Stimulated activated naive CD8-positive, alpha-beta T cell treated with anti-CD3 and anti-CD28 coated beads, Interleukin-15, amount 100 ng/mL, for 72 hours (primary cell): Measurements from ENCODE around the gene SPEM1.

Experiments
- ATAC-seq: fragments of 150-1000 bp; cut with Tn5 transposase; 2 replicates; pipeline ENCODE4 v1.10.0; 2021; ENCODE audit warnings: mild to moderate bottlenecking, moderate library complexity
- DNase-seq, 2 donors: peaks; one replicate each; pipeline ENCODE4 v3.0.0; 2021 to 2022
- H3K27ac Mint-ChIP-seq, 2 donors: one replicate each; pipeline ENCODE4 v1.8.0; 2022; ENCODE audit warnings: mild to moderate bottlenecking in 2 of 2, mixed read lengths in 2 of 2, moderate library complexity in 2 of 2
- H3K27me3 Mint-ChIP-seq: one replicate; pipeline ENCODE4 v1.8.0; 2022; ENCODE audit warnings: mixed read lengths
- H3K4me1 Mint-ChIP-seq: one replicate; pipeline ENCODE4 v1.8.0; 2022; ENCODE audit warnings: mild to moderate bottlenecking, mixed read lengths
- H3K4me3 Mint-ChIP-seq, 2 donors: one replicate each; pipeline ENCODE4 v1.8.0; 2022; ENCODE audit warnings: mild to moderate bottlenecking in 2 of 2, mixed read lengths in 2 of 2, moderate library complexity in 1 of 2
- H3K9me3 Mint-ChIP-seq, 2 donors: one replicate each; pipeline ENCODE4 v1.8.0; 2022; ENCODE audit warnings: mixed read lengths in 2 of 2

The SPEM1 gene

GRCh38 chr17:7407485-7408251, 12.5 kb upstream of the SPEM1 start, which contains the start of gene NLGN2:
Gene NLGN2 (plus strand): TSS chr17:7407845. CDS start chr17:7408256, 411 bp downstream.
- Mint-ChIP-seq H3K9me3 (no peaks in the 10 kb centered on the region), H3K27ac (peak within 1 kb of the TSS in 1 of 2 donors; percentile 37), H3K27me3 (peaks cover 10% of the 10 kb centered on the region), H3K4me3 (peak within 1 kb of the TSS; percentile 63 to 69), H3K4me1 (peaks cover 33% of the 10 kb centered on the region)
- no peak for ATAC-seq
- no peak for DNase-seq

GRCh38 chr17:7408252-7408727, 11.8 kb upstream of the SPEM1 start:
- peak; percentile 25 to 31 for DNase-seq
- Mint-ChIP-seq H3K27me3 (peaks cover 10% of the 10 kb centered on the region), H3K9me3 (no peaks in the 10 kb centered on the region), H3K4me1 (peaks cover 26% of the 10 kb centered on the region), H3K27ac (no peak overlapping the region), H3K4me3 (no peak overlapping the region)
- ATAC-seq: peak; percentile 11

- peak overlapping the region; percentile 13 to 22 for H3K4me3 Mint-ChIP-seq
- no peak overlapping the region for H3K27ac Mint-ChIP-seq
- DNase-seq (no peak), ATAC-seq (no peak)
- peaks cover 10% of the 10 kb centered on the region for H3K27me3 Mint-ChIP-seq
- H3K4me1 Mint-ChIP-seq: peaks cover 25% of the 10 kb centered on the region
- no peaks in the 10 kb centered on the region for H3K9me3 Mint-ChIP-seq
These were observed 11.3 kb upstream of the SPEM1 start for GRCh38 chr17:7408863-7409262.

GRCh38 chr17:7409716-7410115, 10.4 kb upstream of the SPEM1 start:
- Mint-ChIP-seq H3K27ac (no peak overlapping the region), H3K4me3 (no peak overlapping the region), H3K4me1 (peaks cover 25% of the 10 kb centered on the region), H3K9me3 (no peaks in the 10 kb centered on the region), H3K27me3 (peaks cover 10% of the 10 kb centered on the region)
- ATAC-seq (no peak), DNase-seq (no peak)

GRCh38 chr17:7410634-7411426, 9.3 kb upstream of the SPEM1 start:
- DNase-seq (no peak), ATAC-seq (no peak)
- H3K9me3 Mint-ChIP-seq: no peaks in the 10 kb centered on the region
- no peak overlapping the region for H3K4me3 Mint-ChIP-seq
- H3K27me3 Mint-ChIP-seq: peaks cover 6% of the 10 kb centered on the region
- H3K4me1 Mint-ChIP-seq: peaks cover 16% of the 10 kb centered on the region
- no peak overlapping the region for H3K27ac Mint-ChIP-seq

- Mint-ChIP-seq H3K9me3 (no peaks in the 10 kb centered on the region), H3K4me3 (no peak overlapping the region), H3K4me1 (peaks cover 11% of the 10 kb centered on the region), H3K27ac (no peak overlapping the region), H3K27me3 (no peaks in the 10 kb centered on the region)
- no peak for ATAC-seq
- DNase-seq: no peak
These were observed 8.7 kb upstream of the SPEM1 start for GRCh38 chr17:7411427-7411750.

- Mint-ChIP-seq H3K4me3 (no peak overlapping the region), H3K9me3 (no peaks in the 10 kb centered on the region), H3K27ac (no peak overlapping the region), H3K27me3 (no peaks in the 10 kb centered on the region), H3K4me1 (peaks cover 5% of the 10 kb centered on the region)
- ATAC-seq: no peak
- no peak for DNase-seq
These were observed 6.7 kb upstream of the SPEM1 start for GRCh38 chr17:7413346-7413985.

GRCh38 chr17:7414837-7415236, 5.3 kb upstream of the SPEM1 start:
- ATAC-seq (no peak), DNase-seq (no peak)
- no peaks in the 10 kb centered on the region for H3K9me3 Mint-ChIP-seq
- no peaks in the 10 kb centered on the region for H3K4me1 Mint-ChIP-seq
- H3K27ac Mint-ChIP-seq: no peak overlapping the region
- no peak overlapping the region for H3K4me3 Mint-ChIP-seq
- no peaks in the 10 kb centered on the region for H3K27me3 Mint-ChIP-seq

GRCh38 chr17:7415784-7416183, 4.3 kb upstream of the SPEM1 start:
- DNase-seq (no peak), ATAC-seq (no peak)
- H3K4me1 Mint-ChIP-seq: no peaks in the 10 kb centered on the region
- H3K27me3 Mint-ChIP-seq: no peaks in the 10 kb centered on the region
- no peaks in the 10 kb centered on the region for H3K9me3 Mint-ChIP-seq
- H3K4me3 Mint-ChIP-seq: no peak overlapping the region
- H3K27ac Mint-ChIP-seq: no peak overlapping the region

- Mint-ChIP-seq H3K4me3 (no peak overlapping the region), H3K9me3 (no peaks in the 10 kb centered on the region), H3K4me1 (no peaks in the 10 kb centered on the region), H3K27ac (no peak overlapping the region), H3K27me3 (no peaks in the 10 kb centered on the region)
- DNase-seq: no peak
- no peak for ATAC-seq
These were observed 3.8 kb upstream of the SPEM1 start for GRCh38 chr17:7416323-7416722.

- H3K4me1 Mint-ChIP-seq: no peaks in the 10 kb centered on the region
- H3K9me3 Mint-ChIP-seq: no peaks in the 10 kb centered on the region
- ATAC-seq (peak; percentile 63), DNase-seq (no peak)
- no peaks in the 10 kb centered on the region for H3K27me3 Mint-ChIP-seq
- H3K4me3 Mint-ChIP-seq: no peak overlapping the region
- H3K27ac Mint-ChIP-seq: no peak overlapping the region
These were observed 3.0 kb upstream of the SPEM1 start for GRCh38 chr17:7417056-7417655.

- no peak overlapping the region for H3K27ac Mint-ChIP-seq
- H3K4me1 Mint-ChIP-seq: no peaks in the 10 kb centered on the region
- H3K27me3 Mint-ChIP-seq: no peaks in the 10 kb centered on the region
- H3K4me3 Mint-ChIP-seq: no peak overlapping the region
- no peak for DNase-seq
- no peaks in the 10 kb centered on the region for H3K9me3 Mint-ChIP-seq
- ATAC-seq: no peak
These were observed 1.5 kb upstream of the SPEM1 start for GRCh38 chr17:7418472-7419152.

- ATAC-seq (no peak), DNase-seq (no peak)
- Mint-ChIP-seq H3K27ac (no peak overlapping the region), H3K4me1 (no peaks in the 10 kb centered on the region), H3K9me3 (no peaks in the 10 kb centered on the region), H3K27me3 (no peaks in the 10 kb centered on the region), H3K4me3 (no peak overlapping the region)
These were observed 1.1 kb downstream of the SPEM1 start for GRCh38 chr17:7421186-7421585.

GRCh38 chr17:7423679-7424078, 3.6 kb downstream of the SPEM1 start:
- Mint-ChIP-seq H3K9me3 (no peaks in the 10 kb centered on the region), H3K4me3 (no peak overlapping the region), H3K27ac (no peak overlapping the region), H3K27me3 (no peaks in the 10 kb centered on the region), H3K4me1 (no peaks in the 10 kb centered on the region)
- ATAC-seq (no peak), DNase-seq (no peak)

- no peak for ATAC-seq
- Mint-ChIP-seq H3K9me3 (no peaks in the 10 kb centered on the region), H3K4me1 (no peaks in the 10 kb centered on the region)
These were observed 5.2 kb downstream of the SPEM1 start, which contains the start of gene SPEM2 for GRCh38 chr17:7425316-7425715. Gene SPEM2 (plus strand): TSS chr17:7425616. CDS start chr17:7425689, 73 bp downstream.

More at GRCh38 chr17:7425316-7425715, 5.2 kb downstream of the SPEM1 start, which contains the start of gene SPEM2:
- H3K4me3 Mint-ChIP-seq: no peak within 1 kb of the TSS
- DNase-seq: no peak
- no peak within 1 kb of the TSS for H3K27ac Mint-ChIP-seq
- no peaks in the 10 kb centered on the region for H3K27me3 Mint-ChIP-seq
